Activated T-cell treated with anti-CD3 and anti-CD28 coated beads, Interleukin-2, amount 50 U/mL, for 24 hours (primary cell): Measurements from ENCODE around the gene B3GNT5.

Source experiments
- DNase-seq: peaks from one replicate; pipeline ENCODE4 v3.0.0-alpha.2; 2020
- H3K27ac Mint-ChIP-seq: 2 replicates; pipeline ENCODE4 v1.8.0; 2020; ENCODE audit warnings: mild to moderate bottlenecking, mixed read lengths
- H3K27me3 Mint-ChIP-seq: 2 replicates; pipeline ENCODE4 v1.8.0; 2020; ENCODE audit warnings: mixed read lengths
- H3K36me3 Mint-ChIP-seq: 2 replicates; pipeline ENCODE4 v1.8.0; 2020; ENCODE audit warnings: low read depth, mixed read lengths
- H3K4me1 Mint-ChIP-seq: 2 replicates; pipeline ENCODE4 v1.8.0; 2020; ENCODE audit warnings: low read depth, mixed read lengths
- H3K4me3 Mint-ChIP-seq: 2 replicates; pipeline ENCODE4 v1.8.0; 2020; ENCODE audit warnings: mild to moderate bottlenecking, moderate library complexity, mixed read lengths
- H3K9me3 Mint-ChIP-seq: 2 replicates; pipeline ENCODE4 v1.8.0; 2020; ENCODE audit warnings: mixed read lengths

B3GNT5 gene

GRCh38 chr3:183319371-183319770 lies 66.3 kb downstream of the B3GNT5 start:
- Mint-ChIP-seq H3K4me3 (no peak overlapping the region), H3K4me1 (peaks cover 16% of the 10 kb centered on the region), H3K36me3 (no peaks in the 10 kb centered on the region), H3K9me3 (no peaks in the 10 kb centered on the region), H3K27me3 (no peaks in the 10 kb centered on the region), H3K27ac (no peak overlapping the region)
- no peak for DNase-seq
